Liver (tissue), 3 donors: ENCODE measurements around the gene GABARAPL2.

ENCODE experiments used
- ATF3 ChIP-seq: IDR thresholded peaks from 2 replicates; pipeline ENCODE4 v1.6.1; 2016; ENCODE audit warnings: antibody characterized with exemption
- CTCF ChIP-seq: fragments of 150-350 bp; IDR thresholded peaks from 2 replicates; pipeline ENCODE4 v1.5.1; 2017; ENCODE audit warnings: improper control_type of control experiment, low read depth, low read length; ENCODE audit not compliant: missing input control
- EGR1 ChIP-seq, 2 donors: IDR thresholded peaks; 2 replicates each; pipeline ENCODE4 v1.6.1; 2016 to 2018; ENCODE audit warnings: antibody characterized with exemption in 2 of 2, low read depth in 2 of 2
- HNF4A ChIP-seq, 2 donors: conservative IDR thresholded peaks; 2 replicates each; pipeline ENCODE4 v1.6.1; 2016; ENCODE audit warnings: antibody characterized with exemption in 2 of 2, mild to moderate bottlenecking in 2 of 2
- JUND ChIP-seq, 2 donors: IDR thresholded peaks; 2 replicates each; pipeline ENCODE4 v1.6.1; 2016; ENCODE audit warnings: antibody characterized with exemption in 2 of 2
- MAX ChIP-seq: IDR thresholded peaks from 2 replicates; pipeline ENCODE4 v1.6.1; 2016; ENCODE audit warnings: antibody characterized with exemption
- RAD21 ChIP-seq, 2 donors: IDR thresholded peaks; 2 replicates each; pipeline ENCODE4 v1.6.1; 2016; ENCODE audit warnings: antibody characterized with exemption in 2 of 2, mild to moderate bottlenecking in 2 of 2
- REST ChIP-seq: IDR thresholded peaks from 2 replicates; pipeline ENCODE4 v1.6.1; 2016; ENCODE audit warnings: antibody characterized with exemption, mild to moderate bottlenecking
- TAF1 ChIP-seq: conservative IDR thresholded peaks from 2 replicates; pipeline ENCODE4 v1.6.1; 2016; ENCODE audit warnings: antibody characterized with exemption, mild to moderate bottlenecking
- YY1 ChIP-seq: IDR thresholded peaks from 2 replicates; pipeline ENCODE4 v1.6.1; 2016; ENCODE audit warnings: antibody characterized with exemption, mild to moderate bottlenecking
- ZBTB33 ChIP-seq: IDR thresholded peaks from 2 replicates; pipeline ENCODE4 v1.6.1; 2016; ENCODE audit warnings: antibody characterized with exemption
- donor health status: healthy.
- donor health status: healthy.

- TF ChIP-seq CTCF (no peak), MAX (no peak), RAD21 (IDR thresholded peaks at IDR 0.05) (no peak), REST (no peak), TAF1 (no peak), ATF3 (no peak), EGR1 (IDR thresholded peaks at IDR 0.05; ENCODE audit: low read depth in 2 of 2) (no peak), JUND (IDR thresholded peaks at IDR 0.05) (no peak), ZBTB33 (no peak), HNF4A (conservative IDR thresholded peaks at IDR 0.05) (no peak), YY1 (no peak)
Measured at GRCh38 chr16:75541236-75541635, 24.9 kb upstream of the GABARAPL2 start.
